SK-N-SH treated with all-trans-retinoic acid at 6 μM for 48 hours (cell line): ENCODE results near the gene NGEF.

ENCODE experiments used
- BACH2 ChIP-seq: fragments of 250-450 bp; sonication (Bioruptor Pico); IDR thresholded peaks from 2 replicates; pipeline ENCODE4 v1.9.0; 2021; ENCODE audit warnings: mild to moderate bottlenecking, borderline replicate concordance
- CSDC2 ChIP-seq: fragments of 250-450 bp; sonication (Bioruptor Pico); IDR thresholded peaks from 2 replicates; pipeline ENCODE4 v1.5.0; 2020; ENCODE audit warnings: mild to moderate bottlenecking, moderate library complexity
- ESRRG ChIP-seq: fragments of 250-450 bp; sonication (Bioruptor Pico); IDR thresholded peaks from 2 replicates; pipeline ENCODE4 v1.6.1; 2021; ENCODE audit warnings: mild to moderate bottlenecking
- GLIS3 ChIP-seq: fragments of 250-450 bp; sonication (Bioruptor Pico); IDR thresholded peaks from 2 replicates; pipeline ENCODE4 v1.5.0; 2020; ENCODE audit warnings: mild to moderate bottlenecking, moderate library complexity
- ISL1 ChIP-seq: fragments of 250-450 bp; sonication (Bioruptor Pico); IDR thresholded peaks from 2 replicates; pipeline ENCODE4 v2.1.2; 2022; ENCODE audit warnings: mild to moderate bottlenecking, moderate library complexity
- RARB ChIP-seq: fragments of 250-450 bp; sonication (Bioruptor Pico); IDR thresholded peaks from 2 replicates; pipeline ENCODE4 v1.8.0; 2021; ENCODE audit warnings: mild to moderate bottlenecking, moderate library complexity

DNA sequence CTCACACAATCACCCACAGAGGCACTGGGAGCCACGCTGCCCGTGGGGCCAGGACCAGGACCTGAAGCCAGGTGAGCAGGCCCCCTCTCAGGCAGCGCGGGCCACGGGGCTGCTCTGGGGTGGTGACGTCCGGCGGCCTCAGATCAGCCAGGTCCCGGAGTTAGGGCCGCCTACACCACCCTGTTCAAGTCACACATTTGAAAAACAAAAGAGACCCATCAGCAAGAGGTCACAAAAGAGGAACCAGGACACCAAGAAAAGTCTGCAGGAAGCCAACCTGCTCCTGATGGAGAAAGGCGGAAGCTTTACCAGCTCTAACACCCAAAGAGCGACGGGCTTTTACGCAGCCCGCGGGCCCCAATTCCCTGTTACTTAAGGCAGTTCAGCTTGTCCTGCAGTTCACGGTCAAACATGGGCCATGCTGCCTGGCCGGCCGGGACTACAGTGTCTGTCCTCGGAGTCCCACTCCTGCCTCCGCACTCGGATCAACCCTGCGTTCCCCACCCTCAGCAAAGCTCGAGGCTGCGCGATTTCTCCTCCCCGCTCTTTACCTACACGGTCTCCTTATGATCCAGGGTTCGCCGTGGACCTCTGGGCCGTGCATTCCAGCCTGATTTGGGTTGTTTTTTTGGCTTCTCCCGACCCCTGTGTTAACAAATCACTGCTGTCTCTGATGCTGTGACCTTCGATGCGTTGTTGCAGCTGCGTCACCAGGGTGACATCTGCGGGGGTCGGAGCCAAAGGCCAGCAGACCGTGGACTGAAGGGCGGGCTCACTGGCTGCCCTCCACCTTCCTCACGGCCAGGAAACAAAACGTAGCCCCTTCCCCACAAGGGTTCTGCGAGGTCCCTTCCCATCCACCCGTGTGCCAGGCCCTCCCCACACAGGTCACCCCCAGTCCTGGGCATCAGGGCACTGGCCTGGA, 112.0 kb downstream of the NGEF start:
- TF ChIP-seq RARB (CRISPR knock-in tag) (no peak), ESRRG (no peak), BACH2 (no peak), ISL1 (no peak), GLIS3 (no peak), CSDC2 (no peak)
